Right cardiac atrium (tissue), 5 donors: ENCODE results near the gene ELOVL2. TPM values are rescaled to one million over a fixed set of nuclear protein-coding genes. Genes with fewer than 3 reads are reported as not detected.

Experiments used
- polyA plus RNA-seq: library from polyadenylated mRNA; stranded (reverse); fragments of 200-250 nt; gene quantifications from one replicate; pipeline ENCODE4 v1.2.3, GENCODE V29; 2013
- total RNA-seq, 4 donors: library from RNA; stranded (reverse); fragmentation: NEBNext Ultra II Directional; extraction: Animal tissue kit (Norgen Biotek cat#: 25700); gene quantifications; one replicate each; pipeline ENCODE4 v1.2.1, GENCODE V29; 2021
- donor health status: healthy with polysubstance abuse.
- donor health status: DM: no; HTN: yes; CAD: no.
- donor health status: DM: no; HTN: no; CAD: no.
- donor health status: DM: no; HTN: yes; CAD: no; lungs with severe emphysema.
- donor health status: DM: yes; HTN: yes; CAD: no.

The ELOVL2 gene
- total and polyA plus RNA-seq, 5 donors, result 0.61 to 1.4 (median 1.1) TPM

Other genes with a start within 250 kb of the ELOVL2 start
- gene MAK, start 205.8 kb downstream of the ELOVL2 start, total RNA-seq, result under 1 TPM in 3 of 4 donors, not detected in 1; 0.11 to 0.29 (median 0.24) TPM
- 0.14 TPM for gene MAK, start 205.8 kb downstream of the ELOVL2 start, polyA plus RNA-seq
- gene GCM2, start 162.3 kb downstream of the ELOVL2 start, total RNA-seq, result not detected
- gene GCM2, start 162.3 kb downstream of the ELOVL2 start, polyA plus RNA-seq, result not detected
- gene SYCP2L, start 157.3 kb downstream of the ELOVL2 start, total RNA-seq, result under 1 TPM; 0.38 to 0.72 (median 0.48) TPM
- 0.48 TPM for gene SYCP2L, start 157.3 kb downstream of the ELOVL2 start, polyA plus RNA-seq
- 10 to 100 TPM; 10.7 to 14.5 (median 13.5) TPM for gene SMIM13, start 49.5 kb upstream of the ELOVL2 start, total RNA-seq
- gene SMIM13, start 49.5 kb upstream of the ELOVL2 start, polyA plus RNA-seq, result 8.1 TPM
- under 1 TPM in 2 of 4 donors, not detected in 2; 0.09 TPM for gene ERVFRD-1, start 67.4 kb upstream of the ELOVL2 start, total RNA-seq
- gene ERVFRD-1, start 67.4 kb upstream of the ELOVL2 start, polyA plus RNA-seq, result 0.05 TPM
- 10 to 100 TPM; 21.8 to 38.0 (median 29.1) TPM for gene NEDD9, start 188.4 kb upstream of the ELOVL2 start, total RNA-seq
- gene NEDD9, start 188.4 kb upstream of the ELOVL2 start, polyA plus RNA-seq, result 20.9 TPM